Measurements from ENCODE around the gene DMBX1.

GRCh38 chr1:46461017-46461808 lies 28.4 kb upstream of the DMBX1 start:
- TF ChIP-seq CTCF (conservative IDR thresholded peaks at IDR 0.05) (no peak), EZH2 (IDR thresholded peaks at IDR 0.05; ENCODE audit: low read depth) (no peak)
